GM20000 (cell line): ENCODE data around the gene PUS7.
"Not testable (repeated sequence)": the region's sequence is repeated elsewhere in the genome, so short reads cannot be mapped to it uniquely, and the experiment has no call there.

Experiments
- DNase-seq: peaks from one replicate; pipeline ENCODE4 v3.0.0; 2012; ENCODE audit warnings: low spot score
- CTCF ChIP-seq: IDR thresholded peaks from 2 replicates; pipeline ENCODE4 v1.5.1; 2012; ENCODE audit warnings: mild to moderate bottlenecking, control low read depth; ENCODE audit errors: extremely low read depth, missing control alignments

PUS7 gene

DNA sequence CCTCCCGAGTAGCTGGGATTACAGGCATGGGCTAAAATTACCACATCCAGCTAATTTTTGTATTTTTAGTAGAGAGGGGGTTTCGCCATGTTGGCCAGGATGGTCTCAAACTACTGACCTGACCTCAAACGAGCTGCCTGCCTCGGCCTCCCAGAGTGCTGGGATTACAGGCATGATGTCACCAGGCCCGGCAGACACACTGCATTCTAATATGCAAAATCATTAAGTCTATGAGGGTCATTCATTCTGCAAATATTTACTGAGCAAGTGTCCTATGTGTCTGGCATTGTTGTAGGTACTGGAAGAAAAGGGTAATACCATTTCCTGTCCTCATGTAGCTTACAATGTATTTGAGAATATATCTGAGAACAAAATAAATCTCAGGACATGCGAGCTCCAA, 2.7 kb downstream of the PUS7 start:
- no peak for DNase-seq
- no peak for TF ChIP-seq CTCF

- not testable (repeated sequence) for DNase-seq
Observed at GRCh38 chr7:105515610-105516009, 6.5 kb downstream of the PUS7 start.

DNA sequence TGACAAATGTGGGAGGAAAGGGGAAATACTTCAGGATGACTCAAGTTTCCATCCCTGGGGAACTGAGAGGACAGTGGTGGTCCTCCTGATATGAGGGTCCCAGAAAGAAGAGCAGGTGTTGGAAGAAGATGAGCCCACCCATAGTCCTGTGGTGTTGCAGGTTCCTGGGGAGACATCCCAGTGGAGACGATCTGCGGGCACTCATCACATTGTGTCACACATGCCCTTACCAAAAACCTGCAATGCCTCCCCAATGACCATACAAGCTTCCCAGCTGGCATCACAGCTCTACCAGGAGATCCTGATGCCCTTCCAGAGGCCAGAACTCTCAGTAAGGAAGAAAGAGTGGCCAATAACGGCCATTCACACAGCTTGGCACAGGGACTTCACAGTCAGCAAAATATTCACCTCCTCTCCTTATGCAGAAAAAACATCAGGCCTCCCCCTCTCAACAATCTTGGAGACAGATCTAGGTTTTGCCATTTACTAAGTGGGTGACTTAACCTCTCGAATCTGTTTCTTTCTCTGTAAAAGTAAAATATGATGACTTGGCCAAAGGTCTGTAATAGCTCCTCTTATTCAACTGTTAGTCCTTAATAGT, 9.0 kb downstream of the PUS7 start:
- DNase-seq = no peak
- TF ChIP-seq CTCF = no peak

DNA sequence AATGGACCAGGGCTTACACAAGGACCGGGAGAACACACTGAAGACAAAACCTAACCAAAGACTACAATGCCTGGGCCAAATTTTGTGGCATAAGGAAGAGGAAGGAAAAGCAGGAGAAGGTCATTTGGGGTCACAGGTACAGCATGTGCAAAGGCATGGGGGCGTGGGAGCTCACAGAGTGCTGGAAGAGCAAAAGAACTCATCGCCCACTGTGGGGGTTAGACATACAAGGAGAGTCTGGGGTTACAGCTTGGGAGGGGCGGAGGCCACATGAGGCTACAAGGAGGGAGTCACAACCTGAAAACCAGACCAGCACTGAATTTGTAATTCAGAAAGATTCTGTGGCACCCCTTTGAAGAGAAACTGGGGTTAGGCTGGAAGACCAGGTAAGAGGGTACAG, 9.7 kb downstream of the PUS7 start:
- no peak for TF ChIP-seq CTCF
- DNase-seq = no peak

GRCh38 chr7:105502173-105502572, 19.9 kb downstream of the PUS7 start:
- no peak for DNase-seq
- TF ChIP-seq CTCF = no peak

GRCh38 chr7:105497016-105497415, 25.1 kb downstream of the PUS7 start:
- TF ChIP-seq CTCF = no peak
- no peak for DNase-seq

GRCh38 chr7:105496521-105496920, 25.6 kb downstream of the PUS7 start:
- TF ChIP-seq CTCF = no peak
- DNase-seq = no peak

- DNase-seq = no peak
- TF ChIP-seq CTCF = no peak
Observed at GRCh38 chr7:105493923-105494315, 28.2 kb downstream of the PUS7 start.
